Stimulated activated CD4-positive, alpha-beta T cell treated with anti-CD3 and anti-CD28 coated beads, Interleukin-4, amount 100 ng/mL, for 4 hours (primary cell): ENCODE data around the gene MFRP.

Source experiments
- DNase-seq, 2 experiments: peaks; one replicate each; pipeline ENCODE4 v3.0.0-alpha.2; 2020

The MFRP gene

GRCh38 chr11:119336744-119337469, 9.6 kb downstream of the MFRP start:
- DNase-seq: no peak

- DNase-seq: no peak
Observed at GRCh38 chr11:119335655-119336543, 10.6 kb downstream of the MFRP start.

- DNase-seq: no peak
Observed at GRCh38 chr11:119335091-119335654, 11.3 kb downstream of the MFRP start.

GRCh38 chr11:119334174-119334930, 12.2 kb downstream of the MFRP start, which contains the start of gene RNF26:
Gene RNF26, plus strand, starts transcription at chr11:119334527. Its CDS starts 596 bp downstream, at chr11:119335123.
- DNase-seq: peak; percentile 86 to 94

GRCh38 chr11:119332111-119332765, 14.3 kb downstream of the MFRP start:
- DNase-seq: no peak

- no peak for DNase-seq
Observed at GRCh38 chr11:119330237-119330636, 16.3 kb downstream of the MFRP start.

GRCh38 chr11:119329320-119329719, 17.2 kb downstream of the MFRP start:
- no peak for DNase-seq

GRCh38 chr11:119324189-119324588, 22.3 kb downstream of the MFRP start:
- DNase-seq: no peak

- peak; percentile 60 to 75 for DNase-seq
Observed at GRCh38 chr11:119323532-119324033, 22.9 kb downstream of the MFRP start.

- DNase-seq: no peak
Observed at GRCh38 chr11:119322921-119323531, 23.5 kb downstream of the MFRP start.

- no peak for DNase-seq
Observed at GRCh38 chr11:119322360-119322739, 24.2 kb downstream of the MFRP start.

GRCh38 chr11:119320776-119321524, 25.6 kb downstream of the MFRP start:
- DNase-seq: peak in 1 of 2 experiments; percentile 36

- DNase-seq: no peak
Observed at GRCh38 chr11:119320240-119320775, 26.2 kb downstream of the MFRP start.

- no peak for DNase-seq
Observed at GRCh38 chr11:119319700-119320239, 26.7 kb downstream of the MFRP start.

- no peak for DNase-seq
Observed at GRCh38 chr11:119319136-119319699, 27.3 kb downstream of the MFRP start.

- DNase-seq: no peak
Observed at GRCh38 chr11:119318240-119319135, 28.0 kb downstream of the MFRP start.

GRCh38 chr11:119317592-119318239, 28.8 kb downstream of the MFRP start:
- no peak for DNase-seq
